ENCODE measurements around the gene CPED1.
"Not testable (repeated sequence)": the region's sequence is repeated elsewhere in the genome, so short reads cannot be mapped to it uniquely, and the experiment has no call there.

The CPED1 gene

DNA sequence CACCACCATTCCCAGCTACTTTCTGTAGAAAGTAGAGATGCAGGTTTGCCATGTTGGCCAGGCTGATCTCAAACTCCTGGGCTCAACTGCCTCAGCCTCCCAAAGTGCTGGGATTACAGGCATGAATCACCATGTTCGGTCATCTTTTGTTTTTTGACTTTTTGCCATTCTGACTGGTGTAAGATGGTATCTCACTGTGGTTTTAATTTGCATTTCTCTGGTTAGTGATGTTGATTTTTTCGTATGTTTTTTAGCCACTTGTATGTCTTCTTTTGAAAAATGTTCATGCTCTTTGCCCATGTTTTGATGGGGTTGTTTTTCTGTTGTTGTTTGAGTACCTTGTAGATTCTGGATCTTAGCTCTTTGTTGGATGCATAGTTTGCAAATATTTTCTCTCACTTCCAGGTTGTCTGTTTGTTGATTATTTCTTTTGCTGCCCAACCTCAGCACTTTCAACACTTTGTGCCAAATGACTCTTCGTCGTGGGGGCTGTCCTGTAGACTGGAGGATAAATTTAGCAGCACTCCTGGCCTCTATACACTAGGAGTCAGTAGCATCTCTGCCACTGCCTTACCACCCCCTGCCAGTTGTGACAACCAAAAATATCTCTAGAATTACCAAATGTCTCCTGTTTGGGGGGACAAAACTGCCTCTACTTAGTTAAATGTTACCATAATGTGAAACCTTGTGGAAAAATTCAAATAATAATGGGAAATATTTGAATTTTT, 6.5 kb upstream of the CPED1 start:
- peak; percentile 80 for DNase-seq

GRCh38 chr7:120983592-120983991, 4.9 kb upstream of the CPED1 start:
- not testable (repeated sequence) for DNase-seq

DNA sequence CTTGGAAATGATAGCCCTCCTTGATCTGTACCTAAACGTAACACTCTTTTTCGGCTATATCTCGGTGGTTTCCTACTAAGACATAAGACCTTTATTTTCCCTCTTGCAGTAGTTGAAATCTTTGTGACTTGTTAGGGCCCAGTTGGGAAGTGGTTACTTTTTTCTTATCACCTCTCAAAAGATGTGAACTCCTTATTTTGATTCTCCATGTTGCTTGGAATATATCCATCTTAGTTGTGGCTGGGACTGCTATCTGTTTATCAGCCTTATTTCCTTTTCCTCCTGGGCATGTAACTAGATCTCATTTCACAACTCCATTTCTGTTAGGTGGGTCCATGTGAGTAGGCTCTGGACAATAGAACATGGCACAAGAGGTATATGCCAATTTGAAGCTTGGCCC, 4.1 kb upstream of the CPED1 start:
- DNase-seq: no peak

- DNase-seq: no peak
Observed at GRCh38 chr7:120985130-120985758, 3.3 kb upstream of the CPED1 start.

DNA sequence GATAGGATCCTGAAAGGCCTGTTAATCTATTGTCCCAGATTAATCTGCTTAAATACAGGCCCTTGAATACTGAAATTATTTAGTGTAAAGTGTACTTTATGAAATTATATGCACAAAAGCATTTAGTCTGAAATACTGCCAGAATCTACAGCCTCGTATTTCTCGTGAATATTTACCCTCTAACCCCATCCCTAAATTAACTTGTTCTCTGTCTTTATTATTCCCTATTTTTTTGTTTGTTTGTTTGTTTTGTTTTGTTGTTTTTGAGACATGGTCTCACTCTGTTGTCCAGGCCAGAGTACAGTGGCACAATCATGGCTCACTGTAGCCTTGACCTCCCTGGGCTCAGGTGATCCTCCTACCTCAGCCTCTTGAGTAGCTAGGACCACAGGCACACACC, 2.7 kb upstream of the CPED1 start:
- no peak for DNase-seq

DNA sequence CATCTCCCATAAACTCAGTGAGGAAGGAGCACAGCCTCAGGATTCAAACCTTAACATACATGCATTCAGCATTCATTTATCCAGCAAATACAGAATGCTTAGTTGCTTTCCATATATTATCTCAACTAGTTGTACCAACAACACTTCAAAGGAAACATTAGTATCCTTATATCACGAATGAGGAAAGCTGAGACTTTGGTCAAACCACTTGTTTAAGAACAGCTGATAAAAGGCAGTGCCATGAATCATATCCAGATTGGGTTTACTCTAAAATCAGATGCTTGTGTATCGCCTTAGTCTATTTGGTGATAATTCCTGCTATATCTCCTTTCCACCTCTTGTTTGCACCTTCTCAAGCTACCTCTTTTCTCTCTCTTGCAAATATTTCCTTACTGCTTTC, 1.9 kb upstream of the CPED1 start:
- DNase-seq: no peak

GRCh38 chr7:120987280-120987679, 1.2 kb upstream of the CPED1 start:
- DNase-seq: no peak

DNA sequence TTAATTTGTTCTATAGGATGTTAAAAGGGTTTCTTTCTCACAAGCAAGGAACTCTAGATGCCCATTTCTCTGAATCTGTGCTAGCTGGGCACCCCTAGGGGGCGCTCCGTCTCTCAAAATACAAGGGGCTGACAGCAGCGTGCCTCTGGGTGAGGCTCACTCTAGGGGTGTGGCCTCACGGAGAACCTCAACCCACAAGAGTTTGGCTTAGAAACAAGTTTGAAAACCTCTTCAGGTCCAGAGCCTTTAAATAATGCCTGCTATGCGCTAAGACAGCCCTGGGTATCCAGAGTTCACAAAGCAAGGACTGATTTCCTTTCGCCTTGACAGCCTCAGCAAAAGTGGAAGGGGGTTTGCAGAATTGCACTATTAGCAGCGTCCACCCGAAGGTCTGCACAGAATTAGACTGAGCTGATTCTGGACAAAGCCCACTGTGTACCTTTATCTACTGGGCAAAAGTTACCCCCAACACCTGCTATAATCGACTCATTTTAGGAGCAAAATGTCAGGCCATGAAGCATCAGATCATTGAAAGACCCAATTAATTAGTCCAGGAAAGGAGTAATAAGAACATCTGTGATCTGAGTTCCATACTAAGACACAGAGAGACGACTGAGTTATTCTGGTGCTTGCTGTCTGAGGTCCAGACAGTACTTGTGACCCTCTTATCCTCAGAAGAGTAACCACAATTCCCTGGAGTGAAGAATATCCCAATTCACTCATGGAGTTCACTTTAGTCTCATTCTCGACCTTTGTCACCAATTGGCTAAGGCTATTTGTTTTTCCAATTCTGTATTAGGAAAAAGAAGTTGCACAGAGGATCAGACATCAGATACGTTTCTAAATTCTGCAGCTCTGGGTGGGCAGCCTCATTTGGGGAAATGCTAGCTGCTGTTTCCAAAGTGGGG, 574 bp upstream of the CPED1 start:
- DNase-seq: peak; percentile 93

DNA sequence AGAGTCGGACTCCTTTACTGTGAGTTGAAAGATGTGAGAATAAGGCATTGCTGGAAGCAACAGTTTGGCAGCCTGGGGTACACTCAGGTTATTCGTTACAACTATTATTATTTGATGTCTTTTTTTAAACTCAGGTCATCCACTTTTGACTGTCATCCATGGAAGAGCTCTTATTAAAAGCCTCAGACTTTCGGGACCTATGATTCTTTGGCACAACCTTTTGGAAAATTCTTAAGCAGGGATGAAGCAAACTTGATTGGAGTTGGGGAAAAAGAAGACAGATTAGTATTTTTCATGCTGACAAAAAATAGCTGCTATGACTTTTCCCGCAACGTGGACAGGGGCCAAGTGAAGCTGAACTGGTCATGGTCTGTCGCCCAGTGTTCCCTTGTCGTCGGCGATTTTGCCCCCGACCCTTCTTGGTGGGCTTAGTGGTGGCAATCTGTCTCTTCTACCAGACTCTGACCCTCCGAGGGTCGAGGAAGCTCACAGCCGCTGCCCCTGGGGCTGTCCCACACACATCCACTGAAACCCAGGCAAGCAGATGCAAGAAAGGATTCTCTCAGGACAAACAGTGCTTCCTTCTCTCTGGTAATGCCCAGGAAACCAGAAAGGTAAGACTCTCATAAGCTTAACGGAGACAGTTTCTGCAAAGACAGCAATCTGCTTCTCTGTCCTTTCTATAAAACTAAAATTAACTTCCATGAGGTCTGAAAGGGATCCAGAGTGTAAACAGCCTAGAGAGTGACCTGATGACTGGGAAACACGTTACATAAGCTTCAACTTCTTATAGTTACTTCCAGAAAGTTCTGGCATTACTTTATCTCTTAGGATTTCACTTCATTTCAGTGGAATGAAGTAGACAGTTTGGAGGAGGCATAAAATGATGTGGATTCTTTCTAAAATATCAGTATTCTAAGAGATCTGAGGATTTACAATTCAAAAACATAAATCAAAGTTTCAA, 1.0 kb downstream of the CPED1 start:
- no peak for DNase-seq

- no peak for DNase-seq
Observed at GRCh38 chr7:120990468-120991118, 2.1 kb downstream of the CPED1 start.

GRCh38 chr7:120991161-120991560, 2.6 kb downstream of the CPED1 start:
- DNase-seq: no peak

- DNase-seq: peak; percentile 85
Observed at GRCh38 chr7:120991581-120991980, 3.1 kb downstream of the CPED1 start.

DNA sequence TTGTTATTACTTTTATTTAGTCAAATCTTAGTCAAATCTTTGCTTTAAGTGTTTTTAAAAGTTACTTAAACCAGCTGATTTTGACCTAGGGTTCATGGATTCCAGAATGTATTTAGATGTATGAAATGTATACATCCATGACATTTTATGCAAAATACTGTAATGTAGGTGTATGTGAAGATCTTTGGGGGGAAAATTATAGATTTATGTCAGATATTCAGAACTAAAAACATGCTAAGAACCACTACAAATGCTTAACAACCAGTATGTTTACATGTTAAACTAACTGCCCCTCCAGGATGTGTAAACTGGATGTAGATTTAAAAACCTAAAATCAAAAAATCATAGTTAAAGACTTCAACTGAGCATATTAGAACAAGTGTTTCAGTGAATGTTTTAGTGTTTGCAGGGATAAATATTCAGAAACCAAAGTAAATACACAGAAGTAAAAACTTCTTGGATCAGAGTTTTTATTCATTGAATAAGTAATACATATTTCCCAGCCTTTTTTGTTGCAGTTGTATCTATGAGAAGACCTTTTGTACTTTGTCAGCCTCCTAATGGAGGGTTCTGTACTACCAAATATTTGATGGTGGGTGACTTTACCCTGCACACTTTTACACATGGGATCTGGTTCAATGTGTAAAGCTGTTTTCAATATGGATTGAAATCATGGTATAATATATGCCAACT, 3.9 kb downstream of the CPED1 start:
- no peak for DNase-seq

GRCh38 chr7:120992965-120993494, 4.5 kb downstream of the CPED1 start:
- peak; percentile 37 for DNase-seq

- peak; percentile 49 for DNase-seq
Observed at GRCh38 chr7:120993553-120994191, 5.2 kb downstream of the CPED1 start.

GRCh38 chr7:120994512-120995410, 6.2 kb downstream of the CPED1 start:
- no peak for DNase-seq

GRCh38 chr7:120995654-120996053, 7.1 kb downstream of the CPED1 start:
- DNase-seq: no peak

GRCh38 chr7:120996333-120996987, 7.9 kb downstream of the CPED1 start:
- DNase-seq: peak; percentile 96

DNA sequence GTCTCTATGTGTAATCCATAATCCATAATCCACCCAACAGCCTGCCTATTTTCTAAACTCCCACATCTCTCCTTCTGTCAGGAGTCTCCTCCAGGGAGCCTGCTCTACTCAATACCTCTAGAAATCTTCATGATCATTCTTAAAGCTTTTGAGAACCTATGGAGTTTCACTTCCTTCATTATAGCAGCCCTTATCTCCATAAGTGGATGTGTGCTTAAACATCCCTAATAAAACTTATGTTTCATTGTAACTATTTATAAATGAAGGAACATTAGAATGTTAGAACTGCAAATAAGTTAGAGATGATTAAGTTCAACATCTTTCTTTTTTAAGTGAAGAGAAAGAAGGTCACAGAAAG, 8.5 kb downstream of the CPED1 start:
- DNase-seq: no peak

Data from fibroblast of skin of right biceps (primary cell).